Spleen (tissue), 11 donors: ENCODE results near the gene PHOSPHO2. TPM values are rescaled to one million over a fixed set of nuclear protein-coding genes. Genes with fewer than 3 reads are reported as not detected.
"Not testable (repeated sequence)": the region's sequence is repeated elsewhere in the genome, so short reads cannot be mapped to it uniquely, and the experiment has no call there.

Source experiments
- DNase-seq: peaks from one replicate; pipeline ENCODE4 v3.0.0-alpha.2; 2020
- H3K27ac ChIP-seq, 8 donors: fragments of 200-600 bp; sonication (generic) in 7 of 8; 1 replicate in 4 of 8; 2 replicates in 4 of 8; pipeline versions ENCODE4 v1.5.0 to v1.8.0; 2016 to 2021; ENCODE audit warnings: inconsistent platforms in 4 of 8, mild to moderate bottlenecking in 4 of 8, moderate library complexity in 1 of 8
- H3K27me3 ChIP-seq, 7 donors: fragments of 200-600 bp; sonication (generic) in 6 of 7; replicated peaks in 1 of 7; 1 replicate in 4 of 7; 2 replicates in 3 of 7; pipeline versions ENCODE4 v1.5.0 to v1.8.0; 2016 to 2021; ENCODE audit warnings: inconsistent platforms in 3 of 7, mild to moderate bottlenecking in 1 of 7
- H3K36me3 ChIP-seq, 6 donors: fragments of 200-600 bp; sonication (generic) in 5 of 6; 1 replicate in 4 of 6; 2 replicates in 2 of 6; pipeline versions ENCODE4 v1.5.0 to v1.8.0; 2016 to 2021; ENCODE audit warnings: inconsistent platforms in 2 of 6
- H3K4me1 ChIP-seq, 6 donors: fragments of 200-600 bp; sonication (generic) in 5 of 6; 1 replicate in 3 of 6; 2 replicates in 3 of 6; pipeline versions ENCODE4 v1.5.0 to v1.8.0; 2016 to 2021; ENCODE audit warnings: inconsistent platforms in 3 of 6
- H3K4me3 ChIP-seq, 8 donors: fragments of 200-600 bp; sonication (generic) in 7 of 8; 1 replicate in 4 of 8; 2 replicates in 4 of 8; pipeline versions ENCODE4 v1.5.0 to v1.8.0; 2016 to 2021; ENCODE audit warnings: inconsistent platforms in 4 of 8, mild to moderate bottlenecking in 4 of 8, moderate library complexity in 2 of 8
- H3K9me3 ChIP-seq, 8 donors: fragments of 200-600 bp; sonication (generic) in 7 of 8; 1 replicate in 4 of 8; 2 replicates in 4 of 8; pipeline versions ENCODE4 v1.5.0 to v1.8.0; 2016 to 2021; ENCODE audit warnings: inconsistent platforms in 4 of 8
- POLR2A ChIP-seq, 3 donors: fragments of 450-650 bp; IDR thresholded peaks; one replicate each; pipeline ENCODE4 v1.5.1; 2017; ENCODE audit warnings: antibody characterized with exemption in 3 of 3, mild to moderate bottlenecking in 1 of 3
- POLR2AphosphoS5 ChIP-seq, 3 donors: sonication (generic); formaldehyde crosslinking; IDR thresholded peaks; one replicate each; pipeline ENCODE4 v1.5.1; 2017; ENCODE audit warnings: antibody characterized with exemption in 3 of 3
- WGBS, 5 donors: extraction: QIAGEN DNeasy Blood & Tissue Kit in 3 of 5; methylation state at CpG; one replicate each; pipeline versions ENCODE4 v1.1.5 to v1.1.7; 2013 to 2018; 5-methylcytosine and 5-hydroxymethylcytosine counted together
- intact Hi-C: fragments of 100-400 bp; cut with DNase I; formaldehyde crosslinking; loops from one replicate; pipeline ENCODE4 v1.15.0; 2023; ENCODE audit warnings: low total_unique reads
- polyA plus RNA-seq, 3 donors: library from polyadenylated mRNA; stranded (reverse); fragments of 200-250 nt; gene quantifications; one replicate each; pipeline ENCODE4 v1.2.1, GENCODE V29; 2013
- total RNA-seq, 7 donors: library from RNA; depleted of rRNA in 3 of 7; stranded (reverse); fragments of >200 nt in 3 of 7; fragmentation: NEBNext Ultra II Directional in 4 of 7; extraction: Animal tissue kit (Norgen Biotek cat#: 25700) in 4 of 7; gene quantifications; one replicate each; pipeline versions ENCODE4 v1.1.0 to v1.2.1, GENCODE V29; 2016 to 2021
- TF ChIP-seq, protein P1 (sequence below), 11 experiments: fragments of 200-600 bp in 7 of 11; fragments of 450-650 bp in 4 of 11; sonication (generic) in 4 of 11; IDR thresholded peaks in 8 of 11; conservative IDR thresholded peaks in 3 of 11; 1 replicate in 7 of 11; 2 replicates in 4 of 11; pipeline versions ENCODE4 v1.4.0 to v1.8.0; 2016 to 2021; ENCODE audit warnings: antibody characterized with exemption in 11 of 11, inconsistent platforms in 4 of 11, mild to moderate bottlenecking in 1 of 11
- donor health status: healthy with polysubstance abuse.
- donor health status: DM: no; HTN: no; CAD: no; lungs with moderate emphysema.
- donor health status: DM: no; HTN: no; CAD: no.
- donor health status: Bipolar disorder and iron deficiency.
- donor health status: healthy.
- donor health status: DM: no; HTN: no; CAD: no.
- donor health status: DM: yes; HTN: yes; CAD: no.

PHOSPHO2 gene
- total and polyA plus RNA-seq, 10 donors, result 1.2 to 6.9 (median 4.0) TPM

DNA sequence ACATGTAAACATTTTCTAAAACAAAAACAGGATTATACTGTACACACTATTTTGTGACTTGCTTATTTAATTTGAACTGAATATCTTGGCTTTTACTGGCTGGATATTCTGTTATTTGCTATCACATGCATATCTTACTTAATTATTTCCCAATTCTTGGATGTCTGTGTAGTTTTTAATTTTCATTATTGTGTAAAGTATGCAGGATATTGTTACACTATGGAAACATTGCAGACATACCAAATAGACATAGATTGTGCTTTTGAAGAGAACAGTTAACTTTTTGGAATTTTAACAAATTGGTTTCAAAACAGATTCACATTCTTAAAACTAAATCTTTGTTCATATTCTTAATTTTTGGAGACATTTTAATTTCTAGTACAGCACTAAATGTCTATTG is 2.1 kb downstream of the PHOSPHO2 start:
- H3K4me3 ChIP-seq, result no peak overlapping the region
- H3K36me3 ChIP-seq, result peaks cover 0 to 21% (median 2%) of the 10 kb centered on the region in 6 donors
- no peak overlapping the region for H3K27ac ChIP-seq
- peaks cover 0 to 25% (median 18%) of the 10 kb centered on the region in 6 donors for H3K4me1 ChIP-seq
- intact Hi-C loops, result no loop called here
- peaks cover 0 to 7% (median 5%) of the 10 kb centered on the region in 8 donors for H3K9me3 ChIP-seq
- DNase-seq, result no peak
- no peaks in the 10 kb centered on the region for H3K27me3 ChIP-seq
- TF ChIP-seq POLR2AphosphoS5 (IDR thresholded peaks at IDR 0.05) (no peak), POLR2A (IDR thresholded peaks at IDR 0.05) (no peak)
- TF ChIP-seq, protein P1, sequence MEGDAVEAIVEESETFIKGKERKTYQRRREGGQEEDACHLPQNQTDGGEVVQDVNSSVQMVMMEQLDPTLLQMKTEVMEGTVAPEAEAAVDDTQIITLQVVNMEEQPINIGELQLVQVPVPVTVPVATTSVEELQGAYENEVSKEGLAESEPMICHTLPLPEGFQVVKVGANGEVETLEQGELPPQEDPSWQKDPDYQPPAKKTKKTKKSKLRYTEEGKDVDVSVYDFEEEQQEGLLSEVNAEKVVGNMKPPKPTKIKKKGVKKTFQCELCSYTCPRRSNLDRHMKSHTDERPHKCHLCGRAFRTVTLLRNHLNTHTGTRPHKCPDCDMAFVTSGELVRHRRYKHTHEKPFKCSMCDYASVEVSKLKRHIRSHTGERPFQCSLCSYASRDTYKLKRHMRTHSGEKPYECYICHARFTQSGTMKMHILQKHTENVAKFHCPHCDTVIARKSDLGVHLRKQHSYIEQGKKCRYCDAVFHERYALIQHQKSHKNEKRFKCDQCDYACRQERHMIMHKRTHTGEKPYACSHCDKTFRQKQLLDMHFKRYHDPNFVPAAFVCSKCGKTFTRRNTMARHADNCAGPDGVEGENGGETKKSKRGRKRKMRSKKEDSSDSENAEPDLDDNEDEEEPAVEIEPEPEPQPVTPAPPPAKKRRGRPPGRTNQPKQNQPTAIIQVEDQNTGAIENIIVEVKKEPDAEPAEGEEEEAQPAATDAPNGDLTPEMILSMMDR (IDR thresholded peaks at IDR 0.05 in 8 of 11, conservative IDR thresholded peaks at IDR 0.05 in 3 of 11), result no peak

DNA sequence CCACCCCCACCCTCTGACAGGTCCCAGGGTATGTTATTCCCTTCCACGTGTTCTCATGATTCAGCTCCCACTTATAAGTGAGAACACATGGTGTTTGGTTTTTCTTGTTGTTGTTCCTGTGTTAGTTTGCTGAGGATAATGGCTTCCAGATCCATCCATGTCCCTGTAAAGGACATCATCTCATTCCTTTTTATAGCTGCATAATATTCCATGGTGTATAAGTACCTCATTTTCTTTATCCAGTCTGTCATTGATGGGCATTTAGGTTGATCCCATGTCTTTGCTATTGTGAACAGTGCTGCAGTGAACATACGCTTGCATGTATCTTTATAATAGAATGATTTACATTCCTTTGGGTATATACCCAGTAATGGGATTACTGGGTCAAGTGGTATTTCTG is 4.9 kb downstream of the PHOSPHO2 start:
- intact Hi-C loops, H3K9me3 ChIP-seq, H3K27me3 ChIP-seq, H3K27ac ChIP-seq, DNase-seq, H3K4me3 ChIP-seq: not testable (repeated sequence)
- Histone ChIP-seq H3K4me1 (peaks cover 0 to 15% (median 10%) of the 10 kb centered on the region in 6 donors), H3K36me3 (peaks cover 0 to 29% (median 2%) of the 10 kb centered on the region in 6 donors)
- 90 to 100% (median 98%) methylated on average over 2 of the region's 2 CpGs for WGBS, 5 donors

GRCh38 chr2:169702996-169703395 is 8.7 kb downstream of the PHOSPHO2 start:
- no peaks in the 10 kb centered on the region for H3K4me1 ChIP-seq
- no peaks in the 10 kb centered on the region for H3K27me3 ChIP-seq
- H3K27ac ChIP-seq, result no peak overlapping the region
- WGBS, 5 donors, result 67 to 99% (median 84%) methylated on average over 3 of the region's 3 CpGs
- no peak for DNase-seq
- H3K4me3 ChIP-seq, result no peak overlapping the region
- TF ChIP-seq, protein P1 (IDR thresholded peaks at IDR 0.05 in 8 of 11, conservative IDR thresholded peaks at IDR 0.05 in 3 of 11), result no peak
- no peak for TF ChIP-seq POLR2AphosphoS5 (IDR thresholded peaks at IDR 0.05)
- TF ChIP-seq POLR2A (IDR thresholded peaks at IDR 0.05), result no peak
- intact Hi-C loops, result no loop called here
- peaks cover 0 to 25% (median 2%) of the 10 kb centered on the region in 6 donors for H3K36me3 ChIP-seq
- H3K9me3 ChIP-seq, result no peaks in the 10 kb centered on the region

DNA sequence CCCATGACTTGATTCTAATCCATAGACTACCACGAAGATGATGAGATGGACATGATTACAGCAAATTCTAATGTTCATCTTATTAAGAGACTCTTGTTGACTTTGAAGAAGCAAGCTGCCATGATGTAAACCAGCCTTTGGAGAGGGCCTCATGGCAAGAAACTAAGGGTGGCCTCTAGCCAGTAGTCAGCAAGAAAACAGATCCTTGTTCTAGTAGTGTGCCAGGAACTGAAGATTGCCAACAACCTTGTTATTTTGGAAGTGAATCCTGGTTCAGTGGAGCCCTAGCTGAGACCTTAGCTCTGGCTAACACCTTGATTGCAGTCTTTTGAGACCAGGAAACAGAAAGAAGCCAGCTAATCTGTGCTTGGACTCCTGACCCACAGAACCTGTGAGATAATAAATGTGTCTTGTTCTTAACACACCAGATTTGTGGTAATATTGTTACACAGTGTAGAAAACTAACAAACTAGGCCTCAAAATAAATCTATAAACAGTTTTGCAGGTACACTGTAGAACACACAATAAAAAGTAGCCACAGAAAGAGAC is 10.0 kb downstream of the PHOSPHO2 start:
- WGBS, 5 donors, result 95 to 100% (median 97%) methylated on average over 1 of the region's 1 CpG
- no peak for DNase-seq
- Histone ChIP-seq H3K9me3 (no peaks in the 10 kb centered on the region), H3K4me1 (no peaks in the 10 kb centered on the region), H3K36me3 (peaks cover 0 to 17% (median 2%) of the 10 kb centered on the region in 6 donors), H3K27me3 (no peaks in the 10 kb centered on the region), H3K4me3 (no peak overlapping the region), H3K27ac (no peak overlapping the region)
- intact Hi-C loops, result no loop called here
- TF ChIP-seq, protein P1 (IDR thresholded peaks at IDR 0.05 in 8 of 11, conservative IDR thresholded peaks at IDR 0.05 in 3 of 11), result no peak
- TF ChIP-seq POLR2A (IDR thresholded peaks at IDR 0.05) (no peak), POLR2AphosphoS5 (IDR thresholded peaks at IDR 0.05) (no peak)

DNA sequence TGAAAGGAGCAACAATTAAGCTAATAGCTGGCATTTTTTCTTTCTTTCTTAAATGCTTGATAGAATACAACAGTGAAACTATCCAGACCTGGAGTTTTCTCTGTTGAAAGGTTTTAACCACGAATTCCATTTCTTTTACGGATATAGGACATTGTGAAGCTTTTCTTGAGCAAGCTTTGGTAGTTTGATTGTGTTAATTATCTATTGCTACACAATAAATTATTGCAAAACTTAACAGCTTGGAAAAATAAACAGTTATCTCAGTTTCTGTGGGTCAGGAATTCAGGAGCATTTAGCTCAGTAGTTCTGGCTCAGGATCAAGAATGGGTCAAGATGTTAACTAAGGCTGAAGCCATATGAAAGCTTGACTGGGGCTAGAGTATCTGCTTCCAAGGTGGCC is 11.7 kb downstream of the PHOSPHO2 start:
- no peak for TF ChIP-seq POLR2AphosphoS5 (IDR thresholded peaks at IDR 0.05)
- TF ChIP-seq, protein P1 (IDR thresholded peaks at IDR 0.05 in 8 of 11, conservative IDR thresholded peaks at IDR 0.05 in 3 of 11), result no peak
- TF ChIP-seq POLR2A (IDR thresholded peaks at IDR 0.05), result no peak
- peaks cover 0 to 12% (median 0%) of the 10 kb centered on the region in 6 donors for H3K36me3 ChIP-seq
- H3K27me3 ChIP-seq, result no peaks in the 10 kb centered on the region
- no peaks in the 10 kb centered on the region for H3K4me1 ChIP-seq
- no peak for DNase-seq
- H3K9me3 ChIP-seq, result no peaks in the 10 kb centered on the region
- H3K27ac ChIP-seq, result no peak overlapping the region
- no peak overlapping the region for H3K4me3 ChIP-seq
- intact Hi-C loops, result no loop called here
- WGBS, 5 donors, result 57 to 87% (median 65%) methylated on average over 2 of the region's 2 CpGs
